Measurements from ENCODE around the gene PAEP.
"Not testable (repeated sequence)": the region's sequence is repeated elsewhere in the genome, so short reads cannot be mapped to it uniquely, and the experiment has no call there.

The PAEP gene

GRCh38 chr9:135526089-135526729, 35.3 kb upstream of the PAEP start:
- no peak for DNase-seq (ENCODE audit: low read depth in 2 of 2)

GRCh38 chr9:135526730-135527571, 34.6 kb upstream of the PAEP start:
- no peak for DNase-seq (ENCODE audit: low read depth in 2 of 2)

- DNase-seq (ENCODE audit: low read depth in 2 of 2), result not testable (repeated sequence)
Measured at GRCh38 chr9:135528842-135529435, 32.6 kb upstream of the PAEP start.

DNA sequence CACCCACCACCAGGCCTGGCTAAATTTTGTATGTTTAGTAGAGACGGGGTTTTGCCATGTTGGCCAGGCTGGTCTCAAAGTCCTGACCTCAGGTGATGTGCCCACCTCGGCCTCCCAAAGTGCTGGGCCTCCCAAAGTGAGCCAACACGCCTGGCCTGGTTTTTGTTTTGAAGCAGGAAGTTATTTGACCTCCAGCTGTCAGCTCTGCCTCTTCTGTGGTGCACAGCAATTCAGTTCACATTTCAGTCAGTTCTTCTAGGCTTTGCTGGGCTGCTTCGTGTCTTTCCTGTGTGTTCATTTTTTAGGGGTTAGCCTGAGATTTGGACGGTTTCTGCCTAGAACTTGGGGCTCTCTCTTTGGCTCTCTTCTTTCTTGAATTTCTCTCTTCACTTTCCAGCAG, 31.4 kb upstream of the PAEP start:
- DNase-seq (ENCODE audit: low read depth in 2 of 2), result no peak

DNA sequence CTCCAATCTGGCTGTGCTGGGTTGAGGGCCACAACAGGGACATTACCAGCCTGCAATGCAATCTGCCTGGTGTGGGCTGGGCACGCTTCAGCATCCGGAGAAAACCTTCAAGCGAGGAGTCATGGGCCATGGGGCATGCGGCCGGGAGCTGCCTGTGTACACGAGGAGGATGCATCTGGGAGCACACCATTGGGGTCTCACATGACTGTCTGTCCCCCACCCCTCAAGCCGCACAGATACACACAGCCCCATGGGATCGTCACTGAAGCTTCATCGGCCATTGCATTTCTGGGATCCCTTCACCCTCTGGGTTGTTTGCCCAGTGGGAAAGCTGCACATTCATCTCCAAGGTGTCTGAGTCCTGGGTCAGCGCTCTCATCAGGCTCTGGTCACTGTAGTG, 30.5 kb upstream of the PAEP start:
- DNase-seq (ENCODE audit: low read depth in 2 of 2), result no peak

- DNase-seq (ENCODE audit: low read depth in 2 of 2), result no peak
Measured at GRCh38 chr9:135533113-135533512, 28.4 kb upstream of the PAEP start.

- DNase-seq (ENCODE audit: low read depth in 2 of 2), result no peak
Measured at GRCh38 chr9:135533674-135534073, 27.9 kb upstream of the PAEP start.

- not testable (repeated sequence) for DNase-seq (ENCODE audit: low read depth in 2 of 2)
Measured at GRCh38 chr9:135534192-135534711, 27.3 kb upstream of the PAEP start.

DNA sequence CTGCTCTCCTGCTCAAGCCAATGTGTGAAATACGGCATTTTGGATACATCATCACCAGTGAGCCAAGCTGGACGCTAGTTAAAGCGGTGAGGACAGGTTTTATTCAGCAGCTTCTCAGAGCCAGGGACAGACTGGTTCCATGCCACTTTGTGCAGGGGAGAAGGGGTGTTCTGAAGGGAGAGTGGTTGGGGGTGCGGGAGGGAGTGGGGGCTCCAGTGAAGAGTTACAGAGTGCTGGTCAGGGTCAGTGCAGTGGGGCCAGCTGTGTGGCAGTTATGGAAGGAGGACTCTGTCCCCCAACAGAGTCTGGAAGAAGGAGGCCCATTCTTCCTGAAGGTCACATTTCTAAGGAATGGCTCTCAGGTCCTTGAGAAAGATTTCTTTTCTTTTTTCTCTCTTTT, 26.7 kb upstream of the PAEP start:
- not testable (repeated sequence) for DNase-seq (ENCODE audit: low read depth in 2 of 2)

GRCh38 chr9:135535631-135536030, 25.9 kb upstream of the PAEP start:
- not testable (repeated sequence) for DNase-seq (ENCODE audit: low read depth in 2 of 2)

GRCh38 chr9:135536216-135536615, 25.3 kb upstream of the PAEP start:
- no peak for DNase-seq (ENCODE audit: low read depth in 2 of 2)

DNA sequence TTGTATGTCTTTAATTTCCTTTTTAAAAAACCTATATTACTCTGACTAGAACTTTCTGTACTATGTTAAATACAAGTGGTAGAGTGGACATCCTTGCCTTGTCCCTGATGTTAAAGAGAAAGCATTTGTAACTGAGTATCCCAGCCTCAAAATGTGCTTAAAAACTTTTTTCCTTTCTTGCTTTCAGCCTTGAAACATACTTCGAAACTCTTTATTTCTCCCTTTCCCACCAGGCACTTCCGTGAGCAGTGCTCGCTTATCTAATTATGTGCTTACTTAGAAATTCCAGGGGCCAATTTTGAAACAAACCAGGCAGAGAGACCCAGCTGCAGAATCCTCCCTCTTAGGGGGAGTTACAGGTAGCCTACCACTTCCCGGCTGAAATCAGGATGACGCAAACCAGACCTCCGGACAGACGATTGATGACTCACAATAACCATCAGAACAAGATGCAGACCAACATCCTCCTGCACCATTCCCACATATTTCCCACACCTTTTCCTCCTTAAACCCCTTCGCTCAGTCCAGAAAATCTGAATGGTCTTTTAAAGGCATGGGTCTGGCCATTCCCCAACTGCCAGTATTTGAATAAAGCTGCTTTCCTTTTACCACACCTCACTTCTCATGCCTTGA, 18.2 kb upstream of the PAEP start:
- DNase-seq (ENCODE audit: low read depth in 2 of 2), result not testable (repeated sequence)

DNA sequence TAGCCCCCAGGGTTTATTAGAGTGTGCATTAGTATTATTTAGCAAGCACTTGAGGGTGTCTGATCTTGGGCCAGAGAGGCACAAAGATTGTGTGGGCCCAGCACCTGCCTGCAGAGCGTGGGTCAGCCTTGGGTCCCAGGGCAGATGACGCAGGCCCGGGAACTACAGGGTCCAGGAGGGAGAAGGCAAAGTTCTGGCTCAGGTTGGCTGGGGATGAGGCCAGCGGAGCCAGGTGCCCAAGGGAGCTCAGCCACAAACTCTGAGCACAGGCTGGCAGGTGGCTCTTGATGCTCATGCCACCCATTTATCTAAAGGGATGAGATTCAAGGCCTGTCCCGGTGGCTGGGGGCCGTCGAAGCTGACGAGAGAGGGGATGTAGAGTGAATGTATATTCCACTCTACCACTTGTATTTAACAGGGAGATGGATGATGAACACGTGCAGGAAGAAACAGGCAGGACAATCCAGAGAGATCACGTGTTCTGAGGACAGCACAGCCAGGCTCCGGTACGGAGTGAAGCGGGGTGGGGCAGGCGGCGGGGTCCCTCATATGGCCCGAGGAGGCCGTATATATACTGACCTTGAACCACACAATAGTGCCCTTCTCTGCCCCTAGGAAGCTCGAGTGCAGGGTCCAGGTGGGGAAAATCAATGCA, 16.4 kb upstream of the PAEP start:
- no peak for DNase-seq (ENCODE audit: low read depth in 2 of 2)

GRCh38 chr9:135545646-135546176, 15.8 kb upstream of the PAEP start, which contains the start of gene OBP2A:
Gene OBP2A, plus strand, starts transcription at chr9:135546126. Its CDS starts 55 bp downstream, at chr9:135546181.
- not testable (repeated sequence) for DNase-seq (ENCODE audit: low read depth in 2 of 2)

DNA sequence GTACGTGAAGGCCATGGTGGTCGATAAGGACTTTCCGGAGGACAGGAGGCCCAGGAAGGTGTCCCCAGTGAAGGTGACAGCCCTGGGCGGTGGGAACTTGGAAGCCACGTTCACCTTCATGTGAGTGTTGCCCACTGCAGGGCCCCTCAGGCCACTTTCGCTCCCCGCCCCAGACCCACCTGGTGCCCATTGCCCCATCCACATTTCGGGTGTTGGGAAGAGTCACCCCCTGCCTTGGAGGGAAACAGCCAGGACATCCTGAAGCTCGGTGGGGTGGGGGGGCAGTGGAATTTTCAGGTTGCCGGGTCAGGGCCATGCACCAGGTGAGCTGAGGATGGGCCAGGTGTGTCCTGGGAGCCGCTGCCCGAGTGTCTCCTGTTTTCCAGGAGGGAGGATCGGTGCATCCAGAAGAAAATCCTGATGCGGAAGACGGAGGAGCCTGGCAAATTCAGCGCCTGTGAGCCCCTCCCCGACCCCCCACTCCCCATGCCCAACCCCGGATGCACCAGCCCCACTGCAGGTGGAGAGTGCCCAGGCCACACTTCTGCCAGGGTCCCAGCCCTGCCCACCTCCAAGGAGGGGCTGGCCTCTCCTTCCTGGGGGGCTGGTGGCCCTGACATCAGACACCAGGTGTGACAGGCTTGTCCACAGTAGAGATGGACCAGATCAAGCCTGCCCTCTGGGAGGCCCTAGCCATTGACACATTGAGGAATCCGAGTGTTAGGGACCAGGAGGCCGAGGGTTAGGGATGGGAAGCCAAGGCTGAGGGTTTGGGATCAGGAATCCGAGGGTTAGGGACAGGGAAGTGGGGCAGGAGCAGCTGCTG, 14.6 kb upstream of the PAEP start:
- DNase-seq (ENCODE audit: low read depth in 2 of 2), result not testable (repeated sequence)

- no peak for DNase-seq (ENCODE audit: low read depth in 2 of 2)
Measured at GRCh38 chr9:135547756-135548736, 13.5 kb upstream of the PAEP start.

DNA sequence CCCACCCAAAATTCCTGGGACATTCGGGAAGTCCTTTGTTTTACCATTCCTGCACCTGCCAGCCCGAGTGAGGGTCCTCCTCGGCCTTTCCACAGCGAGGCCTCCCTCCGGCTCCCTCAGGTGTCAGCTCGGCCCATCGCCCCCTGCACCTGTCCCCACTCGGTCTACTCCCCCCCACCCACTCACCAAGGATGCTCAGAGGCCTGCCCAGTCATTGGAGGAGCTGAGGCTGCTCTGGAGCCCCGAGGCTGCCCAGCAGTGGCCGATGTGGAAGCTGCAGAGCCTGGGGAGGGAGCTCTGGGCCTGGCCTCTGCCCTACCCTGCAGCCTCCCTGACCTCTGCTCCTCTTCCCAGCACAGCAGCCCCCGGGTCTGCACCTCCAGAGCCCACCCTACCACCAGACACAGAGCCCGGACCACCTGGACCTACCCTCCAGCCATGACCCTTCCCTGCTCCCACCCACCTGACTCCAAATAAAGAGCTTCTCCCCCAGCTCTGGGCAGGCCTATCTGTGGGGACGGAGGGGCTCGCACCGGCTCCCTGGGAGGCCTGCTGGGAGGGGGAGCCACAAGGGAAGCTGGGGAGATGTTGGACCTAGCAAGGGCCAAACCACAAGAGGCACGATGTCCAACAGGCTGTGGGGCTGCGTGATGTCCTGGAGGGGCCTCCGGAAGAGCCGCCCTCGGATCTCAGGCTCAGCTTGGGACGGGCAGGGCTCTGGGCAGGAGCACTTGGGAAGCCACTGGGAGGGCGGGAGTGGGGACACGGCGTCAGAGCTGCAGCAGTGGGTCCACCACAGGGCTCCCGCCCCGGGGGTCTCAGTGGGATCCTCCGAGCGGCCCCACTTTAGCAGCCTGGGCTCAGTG, 11.8 kb upstream of the PAEP start:
- DNase-seq (ENCODE audit: low read depth in 2 of 2), result not testable (repeated sequence)

DNA sequence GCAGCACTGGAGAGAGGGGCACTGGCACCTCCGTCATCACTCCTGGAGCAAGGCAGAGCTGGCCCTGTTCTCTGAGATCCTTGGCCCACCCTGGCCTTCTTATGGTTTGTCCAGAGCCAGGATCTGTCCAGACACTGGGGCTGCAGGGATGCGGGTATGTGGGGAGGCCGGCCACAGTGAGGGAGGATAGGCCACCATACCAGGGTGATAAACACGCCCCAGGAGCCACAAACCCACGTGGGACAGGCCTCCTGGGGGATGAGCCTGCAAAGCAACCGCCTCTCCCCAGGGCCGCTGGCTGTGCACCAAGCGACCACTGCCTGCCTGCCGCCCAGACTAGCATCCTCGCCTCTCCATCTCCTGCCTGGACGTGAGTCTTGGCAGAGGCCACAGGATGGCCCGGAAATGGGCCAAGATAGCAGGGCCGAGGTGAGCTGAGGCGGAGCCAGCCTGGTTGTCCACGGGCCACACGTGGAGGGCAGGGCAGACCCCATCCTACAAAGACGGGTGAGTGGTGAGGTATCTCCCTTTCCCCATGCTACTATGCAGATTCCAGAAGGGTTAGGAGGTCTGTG, 11.1 kb upstream of the PAEP start:
- no peak for DNase-seq (ENCODE audit: low read depth in 2 of 2)

Measured in activated CD4-positive, alpha-beta T cell treated with anti-CD3 and anti-CD28 coated beads for 24 hours (primary cell).